ENCODE results near the gene CACNA2D2. TPM values are rescaled to one million over a fixed set of nuclear protein-coding genes. Genes with fewer than 3 reads are reported as not detected.

Gene CACNA2D2
- polyA plus RNA-seq, 1 of the 3 experiments (the other 2 are of a cell fraction): 1.1 TPM

- Histone ChIP-seq H3K27ac (ENCODE audit: low read depth in 2 of 2, low read length in 1 of 2) (no peak overlapping the region; a peak in 1 of 4 replicates), H3K79me2 (ENCODE audit: insufficient read depth) (no peaks in the 10 kb centered on the region), H3K9ac (no peak overlapping the region), H4K20me1 (ENCODE audit: insufficient read depth) (no peaks in the 10 kb centered on the region), H3K4me1 (ENCODE audit: control insufficient read depth in 1 of 2, insufficient read depth in 2 of 2, low read depth in 1 of 2, low read length in 1 of 2) (peaks cover 0 to 31% of the 10 kb centered on the region in 2 experiments; a peak in 1 of 4 replicates), H3K36me3 (replicated peaks in 1 of 2; ENCODE audit: control insufficient read depth in 1 of 2, insufficient read depth in 2 of 2, low read length in 1 of 2) (no peaks in the 10 kb centered on the region), H3K4me3 (ENCODE audit: low read depth in 2 of 2, low read length in 1 of 2) (no peak overlapping the region), H3K9me2 (no peaks in the 10 kb centered on the region), H3K4me2 (no peak overlapping the region), H3F3A (replicated peaks; ENCODE audit: insufficient read depth) (no peaks in the 10 kb centered on the region), H2AFZ (ENCODE audit: low read depth) (no peak overlapping the region), H3K27me3 (ENCODE audit: insufficient read depth) (peaks cover 11% of the 10 kb centered on the region; the same call in 1 of the 2 replicates), H3K9me3 (no peaks in the 10 kb centered on the region)
- ChIA-PET CTCF (interaction anchor here (0.9 kb wide), 1 partner anchor 88 kb away, joined by 3 read pairs; no protein-coding TSS in a partner anchor), POLR2A (no interaction called here)
- DNase-seq: peak; percentile 49
- no peak for TF ChIP-seq MXI1 (IDR thresholded peaks at IDR 0.05; ENCODE audit: low read depth, low read length)
- TF ChIP-seq JUND (IDR thresholded peaks at IDR 0.05): no peak
- no peak for TF ChIP-seq EP300 (IDR thresholded peaks at IDR 0.05; ENCODE audit: borderline replicate concordance in 1 of 2, low read depth in 1 of 2, low read length in 1 of 2)
- TF ChIP-seq YY1 (IDR thresholded peaks at IDR 0.05; ENCODE audit: low read depth): no peak
- no peak for TF ChIP-seq USF1 (IDR thresholded peaks at IDR 0.05; ENCODE audit: borderline replicate concordance, low read depth)
- TF ChIP-seq RFX5 (IDR thresholded peaks at IDR 0.05; ENCODE audit: low read length): no peak
- TF ChIP-seq FOXJ3 (CRISPR knock-in tag; IDR thresholded peaks at IDR 0.05): no peak
- no peak for TF ChIP-seq REST (IDR thresholded peaks at IDR 0.05; ENCODE audit: low read depth, low read length)
- TF ChIP-seq SMC3 (IDR thresholded peaks at IDR 0.05; ENCODE audit: low read depth, low read length): no peak
- TF ChIP-seq RXRA (IDR thresholded peaks at IDR 0.05; ENCODE audit: borderline replicate concordance, low read depth): no peak
- no peak for TF ChIP-seq TEAD4 (IDR thresholded peaks at IDR 0.05; ENCODE audit: borderline replicate concordance, insufficient read depth)
- no peak for TF ChIP-seq GATA2 (CRISPR knock-in tag; IDR thresholded peaks at IDR 0.05)
- TF ChIP-seq MEF2A (IDR thresholded peaks at IDR 0.05; ENCODE audit: borderline replicate concordance, low read depth): no peak
- TF ChIP-seq TAF1 (IDR thresholded peaks at IDR 0.05; ENCODE audit: borderline replicate concordance, low read depth, low read length): no peak
- no peak for TF ChIP-seq PBX3 (IDR thresholded peaks at IDR 0.05)
- no peak for TF ChIP-seq EZH2phosphoT487 (IDR thresholded peaks at IDR 0.05; ENCODE audit: borderline replicate concordance, low read depth)
- 56% methylated on average over 11 of the region's 13 CpGs for WGBS (ENCODE audit: low lambda C conversion rate)
Observed at GRCh38 chr3:50453907-50454306, 49.5 kb downstream of the CACNA2D2 start.

All from SK-N-SH (cell line).